Keratinocyte (primary cell): ENCODE results near the gene SLC38A4. TPM values are rescaled to one million over a fixed set of nuclear protein-coding genes. Genes with fewer than 3 reads are reported as not detected.

Experiments used
- DNase-seq: peaks from one replicate; pipeline ENCODE4 v3.0.0-alpha.2; 2011; ENCODE audit warnings: low read depth, missing footprints, low spot score
- FAIRE-seq: peaks from 2 replicates; lab custom pipeline; 2011; peaks lifted over from hg19 to GRCh38; lab: Jason Lieb, UNC
- H2AFZ ChIP-seq: 2 replicates; pipeline ENCODE4 v1.6.0; 2012; ENCODE audit warnings: low read length, control low read depth, inconsistent platforms; ENCODE audit not compliant: control insufficient read depth
- H3K27ac ChIP-seq: 2 replicates; pipeline ENCODE4 v1.5.1; 2011; ENCODE audit warnings: low read length; ENCODE audit not compliant: control insufficient read depth, insufficient read depth
- H3K27me3 ChIP-seq: 3 replicates; pipeline ENCODE4 v1.6.0; 2011; ENCODE audit warnings: low read length; ENCODE audit not compliant: control insufficient read depth, insufficient read depth; ENCODE audit errors: extremely low read depth
- H3K36me3 ChIP-seq, 2 experiments: 2 replicates in 1 of 2; 3 replicates in 1 of 2; pipeline ENCODE4 v1.5.1; 2011; ENCODE audit warnings: low read length in 2 of 2, mild to moderate bottlenecking in 1 of 2; ENCODE audit not compliant: control insufficient read depth in 2 of 2, insufficient read depth in 2 of 2; ENCODE audit errors: extremely low read depth in 1 of 2
- H3K4me1 ChIP-seq: 3 replicates; pipeline ENCODE4 v1.5.1; 2011; ENCODE audit warnings: low read length; ENCODE audit not compliant: control insufficient read depth, insufficient read depth; ENCODE audit errors: extremely low read depth
- H3K4me2 ChIP-seq: 3 replicates; pipeline ENCODE4 v1.6.0; 2011; ENCODE audit warnings: low read depth, low read length; ENCODE audit not compliant: control insufficient read depth, insufficient read depth; ENCODE audit errors: extremely low read depth
- H3K4me3 ChIP-seq, 3 experiments: fragments of 200-600 bp in 1 of 3; sonication (generic) in 1 of 3; 2 replicates in 2 of 3; 3 replicates in 1 of 3; pipeline ENCODE4 v1.5.1; 2011 to 2016; ENCODE audit warnings: low read length in 3 of 3, mild to moderate bottlenecking in 3 of 3, control low read depth in 2 of 3, inconsistent platforms in 1 of 3, low read depth in 1 of 3, mixed read lengths in 1 of 3, mixed run types in 1 of 3, moderate library complexity in 1 of 3; ENCODE audit not compliant: control insufficient read depth in 2 of 3, insufficient read depth in 2 of 3; ENCODE audit errors: extremely low read depth in 1 of 3
- H3K79me2 ChIP-seq: 2 replicates; pipeline ENCODE4 v1.6.0; 2012; ENCODE audit warnings: low read length; ENCODE audit not compliant: control insufficient read depth, insufficient read depth
- H3K9ac ChIP-seq: 3 replicates; pipeline ENCODE4 v1.6.0; 2011; ENCODE audit warnings: low read length; ENCODE audit not compliant: control insufficient read depth, insufficient read depth; ENCODE audit errors: extremely low read depth
- H3K9me1 ChIP-seq: 3 replicates; pipeline ENCODE4 v1.6.0; 2011; ENCODE audit warnings: low read length; ENCODE audit not compliant: control insufficient read depth, insufficient read depth; ENCODE audit errors: extremely low read depth
- H3K9me3 ChIP-seq: 2 replicates; pipeline ENCODE4 v1.5.1; 2012; ENCODE audit warnings: low read depth, low read length; ENCODE audit not compliant: control insufficient read depth
- H4K20me1 ChIP-seq: 3 replicates; pipeline ENCODE4 v1.6.0; 2011; ENCODE audit warnings: low read length; ENCODE audit not compliant: control insufficient read depth, insufficient read depth; ENCODE audit errors: extremely low read depth
- CTCF ChIP-seq, 3 experiments: IDR thresholded peaks in 1 of 3; conservative IDR thresholded peaks in 1 of 3; optimal IDR thresholded peaks in 1 of 3; 2 replicates in 2 of 3; 3 replicates in 1 of 3; pipeline versions ENCODE3 to v1.5.1; 2011; ENCODE audit warnings: low read length in 3 of 3, mild to moderate bottlenecking in 3 of 3, moderate library complexity in 2 of 3, control low read depth in 1 of 3, inconsistent platforms in 1 of 3; ENCODE audit not compliant: insufficient read depth in 2 of 3; ENCODE audit errors: extremely low read depth in 1 of 3
- EZH2 ChIP-seq: IDR thresholded peaks from one replicate; pipeline ENCODE4 v1.6.1; 2012; ENCODE audit warnings: inconsistent platforms, mild to moderate bottlenecking, low read length, moderate library complexity
- dilution Hi-C: fragments of 300-500 bp; cut with MboI; formaldehyde crosslinking; loops from one replicate; pipeline ENCODE4 v1.7.0; 2020; ENCODE audit warnings: low sequenced_read_pairs; ENCODE audit not compliant: extremely low pct_ligation_motif_present
- polyA plus RNA-seq, 5 experiments: library from polyadenylated mRNA; depleted of rRNA in 3 of 5; stranded (reverse) in 3 of 5; stranded (forward) in 1 of 5; unstranded in 1 of 5; fragments of >200 nt; gene quantifications; 1 replicate in 1 of 5; 2 replicates in 3 of 5; 3 replicates in 1 of 5; pipeline versions ENCODE4 v1.2.1 to v1.2.3, GENCODE V29; 2011 to 2012; ENCODE audit warnings: missing spikeins in 2 of 5, low read depth in 1 of 5, low replicate concordance in 1 of 5

Gene SLC38A4
- polyA plus RNA-seq, 1 donor (not counting 4 experiments of a cell fraction or from before 2014, with no cell fraction given): 0.37 TPM

- no peak for FAIRE-seq
- dilution Hi-C loops: no loop called here
Measured at GRCh38 chr12:46801293-46801692, 24.5 kb downstream of the SLC38A4 start.

GRCh38 chr12:46800160-46800559 lies 25.6 kb downstream of the SLC38A4 start:
- Histone ChIP-seq H3K9me1 (no peaks in the 10 kb centered on the region), H3K9me3 (no peaks in the 10 kb centered on the region), H3K79me2 (no peaks in the 10 kb centered on the region), H3K27ac (no peak overlapping the region), H3K4me1 (no peaks in the 10 kb centered on the region), H3K9ac (no peak overlapping the region), H3K36me3 (no peaks in the 10 kb centered on the region), H3K4me3 (no peak overlapping the region), H3K27me3 (no peaks in the 10 kb centered on the region), H4K20me1 (no peaks in the 10 kb centered on the region), H2AFZ (no peak overlapping the region), H3K4me2 (no peak overlapping the region)
- DNase-seq: no peak
- TF ChIP-seq EZH2: no peak
- TF ChIP-seq CTCF (optimal IDR thresholded peaks at IDR 0.05 in 1 of 3, IDR thresholded peaks at IDR 0.05 in 1 of 3, conservative IDR thresholded peaks at IDR 0.05 in 1 of 3; ENCODE audit: extremely low read depth in 1 of 3, insufficient read depth in 2 of 3, low read length in 3 of 3): no peak
- dilution Hi-C loops: no loop called here
- FAIRE-seq: no peak

More at GRCh38 chr12:46801293-46801692, 24.5 kb downstream of the SLC38A4 start:
- H3K4me1 ChIP-seq: no peaks in the 10 kb centered on the region
- no peaks in the 10 kb centered on the region for H3K36me3 ChIP-seq
- H3K27me3 ChIP-seq: no peaks in the 10 kb centered on the region
- no peak for DNase-seq
- H3K9ac ChIP-seq: no peak overlapping the region
- no peak overlapping the region for H3K4me2 ChIP-seq
- H3K4me3 ChIP-seq: no peak overlapping the region
- H3K79me2 ChIP-seq: no peaks in the 10 kb centered on the region
- no peak overlapping the region for H2AFZ ChIP-seq
- H4K20me1 ChIP-seq: no peaks in the 10 kb centered on the region
- no peak overlapping the region for H3K27ac ChIP-seq
- H3K9me1 ChIP-seq: no peaks in the 10 kb centered on the region
- no peak for TF ChIP-seq CTCF (optimal IDR thresholded peaks at IDR 0.05 in 1 of 3, IDR thresholded peaks at IDR 0.05 in 1 of 3, conservative IDR thresholded peaks at IDR 0.05 in 1 of 3; ENCODE audit: extremely low read depth in 1 of 3, insufficient read depth in 2 of 3, low read length in 3 of 3)
- no peak for TF ChIP-seq EZH2
- H3K9me3 ChIP-seq: no peaks in the 10 kb centered on the region
